Measurements from ENCODE around the gene BAIAP2L1. TPM values are rescaled to one million over a fixed set of nuclear protein-coding genes. Genes with fewer than 3 reads are reported as not detected.
"Not testable (repeated sequence)": the region's sequence is repeated elsewhere in the genome, so short reads cannot be mapped to it uniquely, and the experiment has no call there.

BAIAP2L1 gene
- polyA plus RNA-seq, 1 donor: 17.8 TPM

- no peak for DNase-seq
These were observed 79.6 kb downstream of the BAIAP2L1 start for GRCh38 chr7:98321301-98321700.

- DNase-seq: no peak
These were observed 81.7 kb downstream of the BAIAP2L1 start for GRCh38 chr7:98319176-98319575.

- no peak for DNase-seq
These were observed 83.4 kb downstream of the BAIAP2L1 start for GRCh38 chr7:98317366-98318040.

GRCh38 chr7:98315994-98316527 lies 84.8 kb downstream of the BAIAP2L1 start:
- DNase-seq: not testable (repeated sequence)

- DNase-seq: no peak
These were observed 85.4 kb downstream of the BAIAP2L1 start for GRCh38 chr7:98315318-98315993.

GRCh38 chr7:98314469-98314868 lies 86.4 kb downstream of the BAIAP2L1 start:
- no peak for DNase-seq

- no peak for DNase-seq
These were observed 88.7 kb downstream of the BAIAP2L1 start for GRCh38 chr7:98312201-98312600.

GRCh38 chr7:98309566-98309965 lies 91.3 kb downstream of the BAIAP2L1 start:
- no peak for DNase-seq

- no peak for DNase-seq
These were observed 92.9 kb downstream of the BAIAP2L1 start for GRCh38 chr7:98307971-98308466.

- no peak for DNase-seq
These were observed 94.8 kb downstream of the BAIAP2L1 start for GRCh38 chr7:98305951-98306535.

GRCh38 chr7:98303906-98304305 lies 97.0 kb downstream of the BAIAP2L1 start:
- DNase-seq: no peak

GRCh38 chr7:98303176-98303865 lies 97.6 kb downstream of the BAIAP2L1 start:
- no peak for DNase-seq

GRCh38 chr7:98301693-98302470 lies 99.0 kb downstream of the BAIAP2L1 start:
- no peak for DNase-seq

GRCh38 chr7:98300595-98301372 lies 100.1 kb downstream of the BAIAP2L1 start:
- no peak for DNase-seq

GRCh38 chr7:98297626-98298286 lies 103.1 kb downstream of the BAIAP2L1 start:
- DNase-seq: no peak

GRCh38 chr7:98296833-98297232 lies 104.1 kb downstream of the BAIAP2L1 start:
- DNase-seq: no peak

GRCh38 chr7:98295467-98296192 lies 105.3 kb downstream of the BAIAP2L1 start:
- DNase-seq: no peak

- no peak for DNase-seq
These were observed 106.0 kb downstream of the BAIAP2L1 start for GRCh38 chr7:98294798-98295382.

GRCh38 chr7:98294326-98294725 lies 106.6 kb downstream of the BAIAP2L1 start:
- no peak for DNase-seq
